Activated naive CD4-positive, alpha-beta T cell (primary cell): ENCODE measurements around the gene CHRNG.

ENCODE experiments used
- DNase-seq, 4 experiments: peaks; one replicate each; lab custom pipeline; 2025; lab: John Stamatoyannopoulos, UW

Gene CHRNG

DNA sequence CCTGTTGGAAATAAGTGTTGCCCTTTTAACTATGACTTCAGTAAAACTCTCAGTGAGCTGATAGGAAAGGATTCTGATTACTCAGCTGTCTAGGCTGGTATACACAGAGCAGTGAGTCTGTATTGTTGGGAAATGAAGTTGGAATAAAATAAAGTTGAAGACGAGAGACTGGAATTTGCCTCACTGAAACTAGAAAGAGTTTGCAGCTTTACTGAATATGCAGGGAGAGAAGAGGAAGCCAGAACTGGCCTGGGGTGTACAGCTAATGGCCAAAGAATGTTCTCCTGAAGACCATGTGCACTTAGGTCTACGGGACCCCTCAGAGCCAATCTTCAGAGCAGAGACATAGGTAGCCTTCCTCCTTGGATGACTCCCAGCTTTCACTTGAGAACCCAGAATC lies 37.5 kb downstream of the CHRNG start:
- DNase-seq = no peak

DNA sequence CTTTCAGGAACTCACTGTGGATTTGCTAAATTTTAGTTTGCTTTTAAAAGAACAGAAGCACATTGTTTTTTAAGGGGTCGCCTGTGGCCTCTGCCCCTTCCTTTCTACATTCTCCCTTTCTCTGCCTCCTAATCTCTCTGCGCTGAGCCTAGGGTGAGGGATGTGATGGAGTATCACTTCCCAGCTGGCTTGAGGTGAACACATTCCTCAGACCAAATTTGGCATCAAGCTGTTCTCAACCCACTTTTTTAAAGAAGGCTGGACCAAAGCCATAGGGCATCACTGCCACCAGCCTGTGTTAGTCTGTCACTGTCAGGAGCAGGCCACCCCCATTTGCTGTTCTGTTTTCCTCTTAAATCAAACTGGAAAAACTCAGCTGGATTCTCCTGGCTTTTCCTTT lies 38.3 kb downstream of the CHRNG start:
- no peak for DNase-seq

DNA sequence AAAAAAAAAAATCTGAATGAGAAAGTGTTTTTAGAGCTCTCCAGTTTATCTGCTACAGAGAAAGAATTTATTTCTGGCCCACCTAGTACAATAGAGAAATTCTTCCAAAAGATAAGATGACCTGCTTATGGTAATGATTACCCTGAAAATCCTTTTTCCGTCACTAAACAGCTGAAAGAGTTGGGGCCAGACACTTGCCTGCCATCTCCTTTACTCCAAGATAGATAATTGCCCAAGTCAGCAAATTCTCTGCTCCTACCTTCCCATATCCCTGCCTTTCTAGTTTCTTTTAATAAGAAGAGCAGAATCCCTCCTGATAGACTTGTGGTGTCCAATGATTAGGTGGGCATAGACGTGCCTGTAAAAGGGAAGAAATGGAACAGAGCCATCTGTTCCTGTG lies 39.1 kb downstream of the CHRNG start:
- no peak for DNase-seq

DNA sequence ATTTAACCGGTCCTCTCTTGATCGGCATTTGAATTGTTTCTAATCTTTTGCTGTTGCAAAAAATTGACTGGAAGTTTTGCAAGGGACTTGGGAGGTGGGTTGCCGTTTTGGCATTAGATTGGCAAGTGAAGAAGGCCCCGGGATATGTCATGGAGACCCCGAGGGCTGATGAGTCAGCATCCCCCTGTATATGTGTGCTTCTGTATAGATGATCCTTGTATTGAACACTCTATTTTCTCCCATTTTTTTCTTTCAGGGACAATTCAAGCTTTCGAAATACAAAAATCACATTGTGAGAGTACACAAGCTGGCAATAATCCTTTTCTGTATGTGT lies 41.1 kb downstream of the CHRNG start:
- DNase-seq = no peak

DNA sequence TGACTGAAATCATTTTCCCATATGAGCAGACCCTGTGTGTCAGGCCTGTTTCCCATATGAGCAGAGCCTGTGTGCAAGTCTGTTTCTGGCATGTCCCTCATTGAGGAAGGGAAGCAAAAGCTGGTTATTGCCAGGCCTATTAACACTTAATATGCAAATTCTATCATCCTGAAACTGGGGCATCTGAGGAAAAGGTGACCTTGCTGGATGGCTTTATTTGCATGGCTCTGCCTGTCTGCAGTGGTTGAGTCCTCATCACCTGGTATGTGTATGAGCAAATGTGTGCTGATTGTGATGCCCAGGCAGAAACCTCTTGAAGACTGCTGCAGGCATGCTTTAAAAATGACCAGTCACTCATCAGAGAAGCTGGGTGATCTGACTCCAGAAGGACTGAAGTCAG lies 42.2 kb downstream of the CHRNG start:
- DNase-seq = no peak

DNA sequence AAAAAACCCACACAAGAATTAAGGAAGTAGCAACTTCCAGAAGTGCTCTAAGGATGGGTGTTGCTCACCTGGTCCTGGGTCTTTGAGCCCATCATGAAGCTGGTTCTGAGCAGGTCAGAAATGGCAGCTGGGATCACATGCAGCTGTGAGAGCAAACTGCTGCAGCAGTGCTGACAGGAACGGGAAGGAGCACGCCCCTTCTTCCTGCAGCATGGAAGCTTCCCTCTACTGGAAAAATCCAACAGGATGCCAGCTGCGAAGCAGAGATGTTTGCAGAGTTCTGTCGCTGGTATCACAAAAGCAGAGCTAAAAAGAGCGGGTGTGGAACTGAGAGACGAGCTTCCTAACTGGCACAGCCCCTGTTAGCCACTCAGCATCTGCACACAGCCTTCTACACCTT lies 44.7 kb downstream of the CHRNG start:
- no peak for DNase-seq

DNA sequence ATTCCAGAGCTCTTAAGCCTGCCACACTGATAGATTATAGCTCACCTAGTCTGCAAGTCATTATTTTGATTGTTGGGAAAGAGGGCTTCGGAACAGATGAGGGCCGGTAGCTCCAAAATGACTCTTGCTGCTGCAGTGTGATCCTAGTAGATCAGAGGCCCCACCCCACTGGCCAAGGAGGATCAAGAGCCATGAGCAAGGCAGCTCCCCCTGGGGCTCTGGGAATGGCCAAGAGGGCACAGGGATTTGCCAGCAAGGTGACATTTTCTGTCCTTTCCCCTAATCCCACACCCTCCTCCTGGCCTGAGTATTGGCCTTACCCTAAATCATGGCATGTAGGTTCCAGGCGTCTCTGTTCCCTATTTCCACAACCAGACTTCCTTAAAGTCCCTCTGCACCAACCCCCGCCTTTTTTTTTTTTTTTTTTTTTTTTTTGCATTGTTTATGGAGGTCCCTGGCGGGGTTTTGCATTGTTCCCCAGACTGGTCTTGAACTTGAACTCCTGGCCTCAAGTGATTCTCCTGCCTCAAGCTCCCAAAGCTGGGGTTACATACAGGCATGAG lies 47.5 kb downstream of the CHRNG start:
- DNase-seq = no peak

DNA sequence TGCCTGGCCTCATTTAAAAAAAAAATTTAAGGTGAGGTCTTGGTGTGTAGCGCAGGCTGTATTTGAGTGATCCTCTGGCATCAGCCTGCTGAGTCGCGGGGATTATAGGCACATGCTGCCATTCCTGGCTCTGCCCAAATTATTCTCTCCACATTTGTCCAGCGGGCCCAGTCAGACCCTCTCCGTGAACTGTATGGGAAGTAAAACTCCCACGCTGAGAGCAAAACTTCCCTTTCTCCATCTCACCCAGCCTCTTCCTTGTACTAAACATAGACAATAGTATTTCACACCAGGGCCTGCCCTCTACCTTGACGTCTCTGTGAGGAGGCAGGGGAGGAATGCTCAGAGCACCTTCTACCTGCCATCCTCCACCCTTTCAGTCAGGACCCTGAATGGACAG lies 48.0 kb downstream of the CHRNG start:
- no peak for DNase-seq

DNA sequence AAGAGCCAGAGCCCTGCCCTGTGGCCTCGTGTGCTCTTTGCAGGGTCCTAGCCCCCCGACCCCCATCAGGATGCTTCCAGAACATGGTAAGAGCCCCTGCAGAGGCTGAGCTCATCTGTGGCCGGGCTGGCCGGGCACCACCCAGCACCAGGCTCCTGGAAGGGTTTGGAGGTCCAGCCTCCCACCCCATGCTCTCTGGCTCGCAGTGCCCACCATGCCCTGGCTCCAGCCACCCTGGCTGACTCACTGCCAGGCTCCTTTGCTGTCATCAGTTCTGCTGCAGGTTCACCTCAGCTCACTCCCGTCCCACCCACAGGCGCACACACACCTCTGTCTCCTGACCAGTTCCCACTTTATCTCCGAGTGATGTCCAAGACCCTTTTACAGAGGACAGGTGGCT lies 48.5 kb downstream of the CHRNG start:
- no peak for DNase-seq

DNA sequence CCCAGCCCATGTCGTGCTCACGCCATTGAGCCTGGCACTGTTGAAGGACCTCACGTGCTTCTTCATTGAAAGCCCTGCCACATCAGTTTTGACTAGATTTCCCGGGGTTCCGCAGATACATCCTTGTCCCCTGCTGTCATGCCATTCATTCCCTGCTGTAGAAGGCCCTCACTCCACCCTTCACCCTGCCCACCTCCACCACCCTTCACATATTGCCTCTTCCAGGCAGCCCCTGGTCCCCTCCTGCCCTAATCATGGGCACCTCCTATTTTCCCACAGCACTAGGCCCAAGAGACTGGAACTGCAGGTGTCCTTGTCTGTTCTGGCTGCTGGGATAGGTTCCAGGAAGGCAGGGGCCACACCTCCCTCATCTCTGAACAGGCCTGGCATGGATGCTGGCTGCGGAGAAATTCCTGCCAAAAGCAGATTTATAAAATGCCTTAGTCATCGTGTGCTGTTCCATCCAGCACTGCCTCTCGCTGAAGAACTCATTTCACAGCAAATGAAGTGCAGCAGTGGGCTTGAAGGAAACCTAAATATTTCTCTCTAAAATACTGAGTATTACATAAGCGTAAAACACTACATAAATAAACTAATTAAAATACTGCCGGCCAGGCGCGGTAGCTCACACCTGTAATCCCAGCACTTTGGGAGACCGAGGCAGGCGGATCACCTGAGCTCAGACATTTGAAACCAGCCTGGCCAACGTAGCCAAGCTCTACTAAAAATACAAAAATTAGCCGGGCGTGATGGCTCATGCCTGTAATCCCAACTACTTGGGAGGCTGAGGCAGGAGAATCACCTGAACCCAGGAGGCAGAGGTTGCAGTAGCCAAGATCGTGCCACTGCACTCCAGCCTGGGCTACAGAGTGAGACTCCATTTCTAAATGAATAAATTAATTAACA lies 49.4 kb downstream of the CHRNG start:
- DNase-seq = no peak

DNA sequence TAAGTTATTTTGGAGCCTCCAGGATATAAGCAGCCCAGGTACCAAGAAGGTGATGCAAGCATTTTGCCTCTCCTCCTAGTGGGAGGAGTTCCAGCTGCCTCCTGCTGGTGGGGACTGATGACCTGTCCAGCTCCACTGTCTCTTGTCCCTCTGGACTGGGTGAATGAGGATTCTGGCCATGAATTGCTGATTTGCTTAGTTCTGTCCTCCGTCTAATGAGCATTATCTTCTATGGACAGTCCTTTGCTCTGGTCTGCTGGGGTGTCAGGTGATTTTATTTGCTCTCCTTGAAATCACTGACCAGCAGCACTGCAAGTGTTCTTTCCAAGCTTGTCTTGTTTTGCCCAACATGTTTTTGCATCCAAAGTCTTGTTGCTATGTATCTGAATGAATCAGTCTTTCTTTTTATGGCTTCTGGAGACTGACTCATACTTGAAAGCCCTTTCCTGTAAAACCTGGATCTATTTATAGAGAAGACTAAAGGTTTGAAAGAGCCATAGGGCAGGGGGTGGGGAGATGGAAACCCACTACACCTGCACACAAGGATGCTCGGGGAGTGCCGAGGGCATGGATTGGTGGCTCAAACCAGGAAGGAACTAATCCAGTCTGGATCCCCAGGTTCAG lies 53.4 kb downstream of the CHRNG start:
- no peak for DNase-seq

DNA sequence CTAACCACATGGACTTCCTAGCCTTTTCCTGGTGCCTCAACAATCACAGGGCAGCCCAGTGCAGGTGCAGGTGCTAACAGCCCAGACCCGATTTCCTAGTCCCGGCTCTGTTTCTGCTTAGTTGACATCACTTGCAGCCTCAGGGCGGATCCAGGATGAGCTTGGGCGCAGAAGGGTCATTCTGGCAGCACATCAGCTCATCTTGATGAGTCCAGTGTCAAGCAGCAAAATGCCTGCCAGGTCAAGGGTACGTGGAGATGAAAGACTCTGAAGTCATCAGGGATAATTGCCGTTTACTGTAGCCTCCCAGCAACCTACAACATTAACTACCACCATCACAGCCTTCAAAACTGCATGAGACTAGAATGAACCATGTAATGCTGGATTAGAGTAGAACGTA lies 54.5 kb downstream of the CHRNG start:
- DNase-seq = no peak
